ENCODE data around the gene KCNK1.

- TF ChIP-seq CTCF (IDR thresholded peaks at IDR 0.05) (no peak), POLR2A (IDR thresholded peaks at IDR 0.05) (no peak)
Observed at GRCh38 chr1:233718057-233718456, 104.2 kb downstream of the KCNK1 start.
